HTERT RPE-1 (cell line): ENCODE results near the gene MIOS.

ENCODE experiments used
- in situ Hi-C: fragments of 300-500 bp; cut with MboI; formaldehyde crosslinking; loops from 4 replicates; pipeline ENCODE4 v1.14.3; 2020; ENCODE audit warnings: low sequenced_read_pairs

MIOS gene

DNA sequence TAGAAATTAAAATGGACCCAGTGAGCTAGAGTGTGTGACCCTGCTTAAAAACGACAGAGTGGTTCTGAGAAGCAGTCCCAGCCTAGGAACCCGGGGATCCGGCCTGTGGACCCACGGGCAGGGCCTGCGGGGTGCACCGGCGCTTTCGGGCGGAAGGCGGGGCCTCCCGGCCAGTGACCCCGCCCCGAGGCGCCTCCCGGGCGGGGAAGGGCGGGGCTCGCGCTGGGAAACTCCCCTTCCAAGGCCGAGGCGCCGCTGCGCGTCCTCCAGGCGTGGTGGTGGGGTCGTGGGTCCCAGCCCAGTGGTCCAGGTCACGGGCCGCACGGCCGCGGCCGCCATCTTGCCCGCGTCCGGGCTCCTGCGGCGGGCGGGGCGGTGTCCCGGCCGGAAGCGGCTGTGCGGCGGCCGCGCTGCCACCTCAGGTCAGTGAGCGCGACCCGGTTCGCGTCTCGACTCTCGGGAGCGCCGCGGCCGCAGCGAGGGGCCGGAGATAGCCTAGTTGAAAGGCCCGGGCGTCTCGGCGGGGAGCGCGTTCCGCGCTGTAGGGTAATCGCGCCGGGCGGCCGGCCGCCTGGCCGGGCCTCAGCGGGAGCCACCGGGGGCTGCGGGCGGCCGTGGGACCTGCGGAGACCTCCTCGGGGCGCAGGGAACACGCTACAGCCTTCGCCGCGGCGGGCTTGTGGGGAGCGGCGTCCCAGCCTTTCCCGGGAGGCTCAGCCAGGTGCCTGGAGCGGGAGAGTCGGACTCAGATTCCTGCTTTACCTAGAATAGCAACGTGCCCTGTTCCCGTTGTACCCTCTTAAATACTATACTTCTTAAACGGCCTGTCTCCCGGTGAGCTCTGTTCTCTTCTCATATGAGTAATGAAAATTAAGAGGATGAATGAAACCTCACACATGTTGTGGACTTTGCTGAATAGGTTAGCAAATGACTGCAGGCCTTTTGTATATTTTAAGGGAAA is at the start of gene MIOS:
MIOS (plus strand) TSS at position 234 of the 961 bp plus-strand sequence. CDS start 5,592 bp downstream, outside the sequence.
- in situ Hi-C loops = no loop called here

DNA sequence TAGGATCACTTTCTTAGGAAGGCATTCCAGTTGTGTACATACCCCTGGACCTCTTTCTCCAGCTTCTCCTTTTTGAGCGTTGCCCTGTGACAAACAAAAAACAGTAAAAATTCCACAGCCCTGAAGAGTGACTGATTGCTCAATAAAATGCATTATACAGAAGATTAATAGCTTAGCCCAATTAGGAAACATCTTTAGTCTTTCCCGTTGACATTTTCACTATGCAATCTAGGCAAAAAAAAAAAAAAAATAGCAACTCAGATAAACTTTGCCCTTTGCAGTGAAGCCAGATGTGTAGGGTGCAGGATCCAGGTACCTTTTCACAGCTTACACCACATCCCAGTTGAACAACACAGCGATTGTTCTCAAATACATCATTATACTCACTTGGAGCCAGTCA is 48.9 kb upstream of the MIOS start:
- in situ Hi-C loops = no loop called here

DNA sequence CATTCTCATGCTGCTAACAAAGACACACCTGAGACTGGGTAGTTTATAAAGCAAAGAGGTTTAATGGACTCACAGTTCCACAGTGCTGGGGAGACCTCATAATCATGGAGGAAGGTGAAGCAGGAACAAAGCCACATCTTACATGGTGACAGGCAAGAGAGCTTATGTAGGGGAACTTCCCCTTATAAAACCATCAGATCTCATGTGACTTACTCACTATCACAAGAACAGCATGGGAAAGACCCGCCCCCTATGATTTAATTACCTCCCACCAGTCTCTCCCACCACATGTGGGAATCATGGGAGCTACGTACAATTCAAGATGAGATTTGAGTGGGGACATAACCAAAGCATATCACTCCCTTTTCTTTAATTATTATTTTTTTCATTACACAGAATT is 47.6 kb upstream of the MIOS start:
- in situ Hi-C loops = no loop called here

GRCh38 chr7:7519528-7519927 is 47.2 kb upstream of the MIOS start:
- in situ Hi-C loops = no loop called here

GRCh38 chr7:7521259-7521658 is 45.4 kb upstream of the MIOS start:
- in situ Hi-C loops = no loop called here

GRCh38 chr7:7522421-7522820 is 44.3 kb upstream of the MIOS start:
- in situ Hi-C loops = no loop called here

DNA sequence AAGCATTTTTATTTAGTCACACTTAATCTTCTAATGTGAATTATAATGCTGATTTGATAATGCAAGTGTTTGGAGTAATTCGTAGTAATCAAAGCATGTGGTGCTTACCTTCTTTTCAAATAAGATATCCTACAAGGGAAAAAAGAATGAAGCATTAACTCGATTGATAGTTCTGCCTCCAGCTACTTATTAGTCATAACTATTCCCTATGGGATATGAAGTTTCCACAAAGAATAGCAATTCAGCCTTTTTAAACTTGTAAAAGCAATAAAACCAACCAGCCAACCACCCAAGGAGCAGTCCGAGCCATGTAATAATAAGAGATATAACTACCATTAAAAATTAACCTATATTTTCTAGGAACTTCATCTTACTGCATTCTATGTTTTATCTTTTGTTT is 42.6 kb upstream of the MIOS start:
- in situ Hi-C loops = no loop called here

DNA sequence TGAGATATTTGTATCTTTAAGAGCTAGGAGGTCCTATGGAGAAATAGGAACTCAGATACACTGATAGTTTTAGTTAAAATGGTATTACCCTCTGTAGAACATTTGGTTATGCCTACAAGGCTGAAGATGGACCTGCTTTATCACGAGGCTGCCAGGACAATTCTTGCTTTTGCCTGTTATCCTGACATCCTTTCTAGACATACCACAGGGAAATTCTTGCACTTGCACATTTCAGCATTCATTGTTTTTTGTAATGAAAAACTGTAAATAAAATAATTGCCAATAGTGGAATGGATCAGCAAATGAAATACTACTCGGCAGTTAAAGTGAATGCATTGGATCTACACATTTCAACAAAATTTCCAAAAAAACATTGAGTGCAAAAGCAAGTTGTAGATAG is 40.7 kb upstream of the MIOS start:
- in situ Hi-C loops = no loop called here

GRCh38 chr7:7527047-7527446 is 39.6 kb upstream of the MIOS start:
- in situ Hi-C loops = no loop called here

DNA sequence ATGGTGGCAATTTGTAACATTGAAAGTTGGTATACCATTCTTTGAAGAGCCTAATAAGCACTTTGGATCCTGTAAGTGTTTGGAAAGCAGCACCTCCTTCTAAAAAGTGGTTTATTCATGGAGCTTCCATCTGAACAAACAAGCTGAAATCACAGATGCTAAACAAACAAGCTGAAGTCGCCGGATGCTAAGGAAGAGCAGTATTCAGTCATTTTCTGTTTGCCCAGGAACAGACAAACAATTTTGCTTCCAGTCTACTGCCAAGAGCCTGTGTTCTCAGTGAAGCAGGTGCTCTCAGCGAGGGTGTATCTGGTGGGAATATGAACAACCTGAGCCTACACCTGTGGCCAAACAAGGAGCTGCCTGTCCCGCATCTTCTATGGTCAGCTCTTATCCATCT is 37.4 kb upstream of the MIOS start:
- in situ Hi-C loops = no loop called here

DNA sequence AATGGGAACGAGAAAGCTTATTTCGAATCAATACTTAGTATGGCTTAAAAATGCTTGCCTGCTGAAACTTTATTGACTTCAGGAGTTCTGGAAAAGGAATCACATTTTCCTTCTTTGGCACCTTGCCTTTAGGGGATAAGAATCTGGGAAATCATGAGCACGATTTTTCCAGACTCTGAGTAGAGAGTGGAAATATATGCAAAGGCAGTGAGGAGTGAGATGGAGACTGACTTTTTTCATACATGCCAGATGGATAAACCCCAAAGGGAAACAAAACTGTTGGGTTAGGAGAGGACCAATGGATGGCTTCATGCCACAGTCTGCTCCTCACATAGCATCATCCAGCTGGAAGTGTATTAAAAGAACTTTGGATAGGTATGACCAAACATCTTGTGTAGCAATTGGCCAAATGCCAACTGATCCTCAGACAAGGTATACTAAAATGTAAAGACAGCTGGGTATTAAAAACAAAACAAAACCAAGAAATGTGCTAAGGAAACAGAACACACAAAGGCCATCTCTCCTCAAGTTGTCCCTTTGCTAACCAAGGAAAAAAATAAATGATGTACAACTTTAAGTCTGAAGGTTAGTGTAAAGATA is 32.8 kb upstream of the MIOS start:
- in situ Hi-C loops = no loop called here

DNA sequence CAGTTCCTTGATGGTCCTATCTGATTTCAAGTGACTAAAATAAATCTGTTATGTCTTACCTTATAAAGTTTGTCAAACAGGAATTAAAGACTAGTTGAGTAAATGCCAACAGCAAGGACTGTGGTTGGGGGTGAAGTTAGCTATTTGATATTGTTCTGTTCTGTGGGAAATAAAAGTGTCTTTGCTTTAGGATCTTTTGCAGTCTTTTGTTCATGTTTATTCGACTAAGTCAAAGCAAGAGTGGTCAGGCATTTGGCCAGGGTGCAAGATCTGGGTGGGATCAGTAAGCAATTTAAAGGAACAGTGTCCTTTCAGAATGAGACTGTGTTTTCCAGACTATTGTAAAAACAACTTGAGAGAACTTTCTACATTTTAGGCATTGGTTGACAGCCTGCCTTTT is 31.0 kb upstream of the MIOS start, which contains the start of gene COL28A1:
COL28A1 (minus strand) TSS at position 183 of the 400 bp plus-strand sequence. CDS start 2,998 bp downstream, outside the sequence.
- in situ Hi-C loops = no loop called here

GRCh38 chr7:7536396-7537019 is 30.2 kb upstream of the MIOS start:
- in situ Hi-C loops = no loop called here

DNA sequence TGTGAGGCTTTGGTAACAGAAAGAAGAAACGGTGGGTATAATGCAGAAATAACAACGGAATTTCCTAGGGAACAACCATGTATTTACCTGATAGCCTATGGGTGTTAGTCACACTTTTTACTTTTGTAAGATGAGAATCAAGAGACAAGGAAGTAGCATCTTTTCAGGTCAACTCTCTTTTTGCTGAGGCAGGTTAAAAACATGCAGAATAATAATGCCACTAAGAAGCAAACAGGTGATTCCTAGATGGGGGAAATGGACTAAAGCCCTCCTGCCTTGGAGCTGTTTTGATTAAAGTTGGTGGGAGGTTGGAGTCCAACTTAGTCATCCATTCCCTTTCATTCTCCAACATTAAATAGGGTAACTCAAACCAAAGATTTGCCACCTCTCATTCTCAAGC is 29.0 kb upstream of the MIOS start:
- in situ Hi-C loops = no loop called here

- in situ Hi-C loops = no loop called here
Measured at GRCh38 chr7:7539152-7539551, 27.5 kb upstream of the MIOS start.

- in situ Hi-C loops = no loop called here
Measured at GRCh38 chr7:7539711-7540110, 27.0 kb upstream of the MIOS start.

DNA sequence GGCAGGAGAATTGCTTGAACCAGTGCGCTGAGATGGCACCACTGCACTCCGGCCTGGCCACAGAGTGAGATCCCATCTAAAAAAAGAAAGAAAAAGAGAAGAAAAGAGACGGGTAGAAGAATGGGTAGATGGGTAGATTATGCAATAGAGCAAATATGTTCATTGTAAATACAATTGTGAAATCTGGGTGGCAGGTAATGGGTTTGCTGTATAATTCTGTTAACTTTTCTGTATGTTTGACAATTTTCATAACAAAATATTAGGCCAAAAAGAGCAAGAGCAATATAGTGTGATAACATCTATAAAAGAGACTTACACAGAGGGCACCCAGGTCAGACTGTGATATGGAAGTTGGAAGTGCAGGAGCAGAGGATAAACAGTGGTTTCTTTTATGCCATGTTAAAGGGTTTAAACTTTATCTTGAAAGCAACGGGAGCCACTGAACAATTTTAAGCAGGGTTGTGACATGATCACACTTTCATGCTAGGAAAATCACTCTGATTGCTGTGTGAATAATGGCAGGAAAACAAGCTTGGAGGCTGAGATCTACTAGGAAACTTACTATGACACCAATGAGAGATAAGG is 24.3 kb upstream of the MIOS start:
- in situ Hi-C loops = no loop called here

DNA sequence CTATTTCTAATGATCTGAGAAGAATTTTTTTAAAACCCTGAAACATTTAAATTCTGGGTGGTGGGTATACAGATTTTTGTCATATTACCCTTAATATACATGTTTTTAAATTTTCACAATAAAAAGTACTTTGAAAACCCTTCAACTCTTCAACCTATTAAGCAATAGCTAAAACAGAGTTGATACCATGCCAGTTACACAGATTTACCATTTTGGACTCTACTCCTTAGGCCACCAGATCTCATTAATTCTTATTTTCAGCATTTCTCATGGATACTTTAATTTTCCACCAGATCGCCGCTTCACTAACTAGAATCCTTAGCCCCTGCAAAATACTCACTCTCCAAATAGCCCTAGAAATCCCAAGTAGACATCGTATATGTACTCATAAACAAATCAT is 18.3 kb upstream of the MIOS start:
- in situ Hi-C loops = no loop called here

- in situ Hi-C loops = no loop called here
Measured at GRCh38 chr7:7550663-7551062, 16.0 kb upstream of the MIOS start.

- in situ Hi-C loops = no loop called here
Measured at GRCh38 chr7:7552199-7552598, 14.5 kb upstream of the MIOS start.

- in situ Hi-C loops = no loop called here
Measured at GRCh38 chr7:7553386-7553785, 13.3 kb upstream of the MIOS start.
